Measurements from ENCODE around the gene YTHDF1.

YTHDF1 gene

DNA sequence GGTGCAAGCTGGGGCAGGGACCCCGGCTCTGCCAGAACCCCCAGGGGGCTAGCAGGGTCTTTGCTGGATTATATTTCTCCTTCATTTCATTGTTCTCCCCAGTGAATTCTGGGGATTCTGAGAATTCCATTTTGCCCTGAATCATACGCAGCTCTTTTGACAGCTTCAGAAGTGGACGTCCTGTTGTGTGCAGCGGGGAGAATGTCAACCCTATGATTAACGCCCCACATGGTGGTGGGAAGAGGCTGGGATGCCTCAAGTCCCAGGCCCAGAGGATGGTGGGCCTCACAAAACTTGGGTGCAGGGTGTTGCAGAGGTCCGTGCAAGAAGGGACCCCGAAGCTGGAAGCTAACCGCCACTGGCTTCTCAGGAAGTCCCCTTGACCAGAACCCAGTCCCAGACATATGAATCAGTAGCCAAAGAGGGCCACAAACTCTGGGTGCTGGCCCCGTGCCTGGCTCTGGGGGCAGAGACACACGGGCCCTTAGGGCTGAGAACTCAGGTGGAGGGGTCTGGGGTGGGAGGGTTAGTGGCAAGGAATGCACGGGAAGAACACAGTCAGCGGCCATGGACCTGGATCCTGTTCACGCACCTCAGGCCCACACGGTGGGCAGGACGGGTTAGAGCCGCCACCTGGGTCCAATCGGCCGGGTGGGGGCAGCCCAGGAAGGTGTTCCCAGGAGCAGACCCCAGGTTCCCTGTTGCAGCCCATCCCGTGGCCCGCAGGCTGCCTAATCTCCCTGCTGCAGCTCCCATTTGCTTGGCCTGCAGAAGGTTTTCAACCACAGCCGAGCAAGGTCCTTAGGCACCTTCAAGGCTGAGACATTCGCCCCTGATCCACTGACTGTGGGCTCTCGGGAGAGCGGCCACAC is 51.2 kb downstream of the YTHDF1 start:
- H3K4me1 ChIP-seq (ENCODE audit: insufficient read depth, low read length, severe bottlenecking): no peaks in the 10 kb centered on the region
- H3K4me2 ChIP-seq (ENCODE audit: low read length): no peak overlapping the region
- H3K27ac ChIP-seq (ENCODE audit: low read depth, low read length, poor library complexity, severe bottlenecking): no peak overlapping the region
- no peaks in the 10 kb centered on the region for H3F3A ChIP-seq (ENCODE audit: insufficient read depth, low read length)
- no peaks in the 10 kb centered on the region for H3K9me3 ChIP-seq (ENCODE audit: low read length)
- H3K36me3 ChIP-seq (ENCODE audit: insufficient read depth, low read length): no peaks in the 10 kb centered on the region
- H3K9me2 ChIP-seq (ENCODE audit: low read depth, low read length): no peaks in the 10 kb centered on the region
- H3K4me3 ChIP-seq (ENCODE audit: low read depth, low read length, poor library complexity, severe bottlenecking): no peak overlapping the region
- TF ChIP-seq, protein P1, sequence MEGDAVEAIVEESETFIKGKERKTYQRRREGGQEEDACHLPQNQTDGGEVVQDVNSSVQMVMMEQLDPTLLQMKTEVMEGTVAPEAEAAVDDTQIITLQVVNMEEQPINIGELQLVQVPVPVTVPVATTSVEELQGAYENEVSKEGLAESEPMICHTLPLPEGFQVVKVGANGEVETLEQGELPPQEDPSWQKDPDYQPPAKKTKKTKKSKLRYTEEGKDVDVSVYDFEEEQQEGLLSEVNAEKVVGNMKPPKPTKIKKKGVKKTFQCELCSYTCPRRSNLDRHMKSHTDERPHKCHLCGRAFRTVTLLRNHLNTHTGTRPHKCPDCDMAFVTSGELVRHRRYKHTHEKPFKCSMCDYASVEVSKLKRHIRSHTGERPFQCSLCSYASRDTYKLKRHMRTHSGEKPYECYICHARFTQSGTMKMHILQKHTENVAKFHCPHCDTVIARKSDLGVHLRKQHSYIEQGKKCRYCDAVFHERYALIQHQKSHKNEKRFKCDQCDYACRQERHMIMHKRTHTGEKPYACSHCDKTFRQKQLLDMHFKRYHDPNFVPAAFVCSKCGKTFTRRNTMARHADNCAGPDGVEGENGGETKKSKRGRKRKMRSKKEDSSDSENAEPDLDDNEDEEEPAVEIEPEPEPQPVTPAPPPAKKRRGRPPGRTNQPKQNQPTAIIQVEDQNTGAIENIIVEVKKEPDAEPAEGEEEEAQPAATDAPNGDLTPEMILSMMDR (IDR thresholded peaks at IDR 0.05; ENCODE audit: low read length): no peak
- TF ChIP-seq EZH2 (IDR thresholded peaks at IDR 0.05; ENCODE audit: borderline replicate concordance, low read length): no peak
- no peak overlapping the region for H3K9ac ChIP-seq (ENCODE audit: low read length)
- H4K20me1 ChIP-seq (ENCODE audit: insufficient read depth, low read length): no peaks in the 10 kb centered on the region
- no peaks in the 10 kb centered on the region for H3K27me3 ChIP-seq (ENCODE audit: insufficient read depth, low read length)
- no peaks in the 10 kb centered on the region for H3K79me2 ChIP-seq (ENCODE audit: insufficient read depth, low read length)
- no peak overlapping the region for H2AFZ ChIP-seq (ENCODE audit: low read length)

DNA sequence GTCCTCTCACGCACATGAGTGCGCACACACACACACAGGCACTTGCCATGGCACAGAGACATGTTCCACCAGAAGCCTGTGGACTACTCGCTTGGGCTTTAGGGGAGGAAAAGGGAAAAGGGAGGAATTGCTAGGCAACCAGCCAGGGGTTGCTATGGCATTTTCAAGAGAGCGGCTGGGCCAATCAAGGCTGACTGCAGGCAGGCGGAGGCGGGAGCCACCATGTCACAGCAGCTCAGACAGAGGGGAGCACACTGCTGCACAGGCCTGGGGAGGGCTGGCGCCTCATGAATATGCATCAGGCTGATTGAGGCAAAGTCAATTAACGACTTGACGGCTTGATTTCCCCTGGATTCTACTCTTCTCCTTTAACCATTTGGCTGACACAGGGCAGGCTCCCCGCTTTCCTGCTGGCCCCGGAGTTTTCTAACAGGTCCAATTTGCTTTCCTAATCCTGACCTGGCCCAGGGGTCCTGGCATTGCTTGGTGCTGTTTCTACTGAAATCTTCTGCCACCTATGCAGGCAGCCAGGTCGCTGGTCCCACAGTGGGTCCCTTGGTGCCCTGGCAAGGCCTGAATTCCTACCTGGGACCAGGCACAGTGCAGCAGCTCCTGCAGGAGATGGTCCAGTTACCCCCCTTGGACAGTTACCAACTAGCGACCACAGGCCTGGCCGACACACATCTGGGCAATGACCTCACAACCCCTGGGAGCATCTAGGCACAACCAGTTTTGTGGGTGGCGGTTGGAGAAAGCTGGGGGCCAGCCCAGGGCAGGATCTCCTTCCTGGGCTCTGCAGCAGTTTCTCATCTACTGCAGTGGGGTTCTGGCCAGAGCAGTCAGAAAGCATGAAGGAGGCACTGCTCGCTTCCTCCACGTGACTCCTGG is 52.1 kb downstream of the YTHDF1 start:
- Histone ChIP-seq H3K27ac (ENCODE audit: low read depth, low read length, poor library complexity, severe bottlenecking) (no peak overlapping the region), H3K36me3 (ENCODE audit: insufficient read depth, low read length) (no peaks in the 10 kb centered on the region), H3K4me3 (ENCODE audit: low read depth, low read length, poor library complexity, severe bottlenecking) (no peak overlapping the region), H4K20me1 (ENCODE audit: insufficient read depth, low read length) (no peaks in the 10 kb centered on the region), H3F3A (ENCODE audit: insufficient read depth, low read length) (no peaks in the 10 kb centered on the region), H2AFZ (ENCODE audit: low read length) (no peak overlapping the region), H3K79me2 (ENCODE audit: insufficient read depth, low read length) (no peaks in the 10 kb centered on the region), H3K9me2 (ENCODE audit: low read depth, low read length) (no peaks in the 10 kb centered on the region), H3K9ac (ENCODE audit: low read length) (no peak overlapping the region), H3K4me2 (ENCODE audit: low read length) (no peak overlapping the region), H3K4me1 (ENCODE audit: insufficient read depth, low read length, severe bottlenecking) (no peaks in the 10 kb centered on the region), H3K9me3 (ENCODE audit: low read length) (no peaks in the 10 kb centered on the region), H3K27me3 (ENCODE audit: insufficient read depth, low read length) (no peaks in the 10 kb centered on the region)
- TF ChIP-seq EZH2 (IDR thresholded peaks at IDR 0.05; ENCODE audit: borderline replicate concordance, low read length): no peak
- TF ChIP-seq, protein P1 (IDR thresholded peaks at IDR 0.05; ENCODE audit: low read length): no peak

DNA sequence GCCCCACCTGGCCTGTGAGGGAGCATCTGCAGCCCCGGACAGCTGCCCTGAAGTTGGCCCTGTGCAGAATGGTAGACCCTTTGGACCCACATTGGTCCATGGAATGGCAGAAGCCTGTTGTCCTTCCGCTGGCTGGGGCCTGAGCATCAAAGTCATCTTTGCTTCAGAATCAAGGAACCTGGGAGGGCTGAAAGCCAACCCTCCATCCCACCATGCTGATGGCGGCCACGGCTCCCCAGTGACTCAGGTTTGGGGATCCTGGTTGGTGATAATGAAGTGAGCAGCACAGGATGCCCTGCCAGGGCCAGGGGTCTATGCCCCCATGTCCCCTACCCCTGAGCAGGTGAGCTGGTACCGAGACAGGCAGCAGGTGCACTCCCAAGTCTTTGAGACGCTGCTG is 52.8 kb downstream of the YTHDF1 start:
- Histone ChIP-seq H3K4me2 (ENCODE audit: low read length) (no peak overlapping the region), H3K79me2 (ENCODE audit: insufficient read depth, low read length) (no peaks in the 10 kb centered on the region), H3K9ac (ENCODE audit: low read length) (no peak overlapping the region), H3K9me2 (ENCODE audit: low read depth, low read length) (no peaks in the 10 kb centered on the region), H3K4me1 (ENCODE audit: insufficient read depth, low read length, severe bottlenecking) (no peaks in the 10 kb centered on the region), H2AFZ (ENCODE audit: low read length) (no peak overlapping the region), H3F3A (ENCODE audit: insufficient read depth, low read length) (no peaks in the 10 kb centered on the region), H3K27me3 (ENCODE audit: insufficient read depth, low read length) (no peaks in the 10 kb centered on the region), H3K9me3 (ENCODE audit: low read length) (no peaks in the 10 kb centered on the region), H3K36me3 (ENCODE audit: insufficient read depth, low read length) (no peaks in the 10 kb centered on the region), H3K27ac (ENCODE audit: low read depth, low read length, poor library complexity, severe bottlenecking) (no peak overlapping the region), H4K20me1 (ENCODE audit: insufficient read depth, low read length) (no peaks in the 10 kb centered on the region), H3K4me3 (ENCODE audit: low read depth, low read length, poor library complexity, severe bottlenecking) (no peak overlapping the region)
- no peak for TF ChIP-seq EZH2 (IDR thresholded peaks at IDR 0.05; ENCODE audit: borderline replicate concordance, low read length)
- TF ChIP-seq, protein P1 (IDR thresholded peaks at IDR 0.05; ENCODE audit: low read length): no peak
